Myocyte (in vitro differentiated cells): Measurements from ENCODE around the gene ZFP42. TPM values are rescaled to one million over a fixed set of nuclear protein-coding genes. Genes with fewer than 3 reads are reported as not detected.
"Not testable (repeated sequence)": the region's sequence is repeated elsewhere in the genome, so short reads cannot be mapped to it uniquely, and the experiment has no call there.

Experiments used
- DNase-seq: peaks from one replicate; pipeline ENCODE4 v3.0.0-alpha.2; 2012; ENCODE audit warnings: low read depth
- polyA plus RNA-seq: library from polyadenylated mRNA; unstranded; fragments of >200 nt; gene quantifications from one replicate; pipeline ENCODE4 v1.2.1, GENCODE V29; 2012; ENCODE audit warnings: missing spikeins
- total RNA-seq: library from RNA; depleted of rRNA; stranded (reverse); fragments of >200 nt; gene quantifications from 2 replicates; pipeline ENCODE4 v1.2.3, GENCODE V29; 2014

The ZFP42 gene
- total RNA-seq = not detected in 2 replicates
- polyA plus RNA-seq = not detected

DNA sequence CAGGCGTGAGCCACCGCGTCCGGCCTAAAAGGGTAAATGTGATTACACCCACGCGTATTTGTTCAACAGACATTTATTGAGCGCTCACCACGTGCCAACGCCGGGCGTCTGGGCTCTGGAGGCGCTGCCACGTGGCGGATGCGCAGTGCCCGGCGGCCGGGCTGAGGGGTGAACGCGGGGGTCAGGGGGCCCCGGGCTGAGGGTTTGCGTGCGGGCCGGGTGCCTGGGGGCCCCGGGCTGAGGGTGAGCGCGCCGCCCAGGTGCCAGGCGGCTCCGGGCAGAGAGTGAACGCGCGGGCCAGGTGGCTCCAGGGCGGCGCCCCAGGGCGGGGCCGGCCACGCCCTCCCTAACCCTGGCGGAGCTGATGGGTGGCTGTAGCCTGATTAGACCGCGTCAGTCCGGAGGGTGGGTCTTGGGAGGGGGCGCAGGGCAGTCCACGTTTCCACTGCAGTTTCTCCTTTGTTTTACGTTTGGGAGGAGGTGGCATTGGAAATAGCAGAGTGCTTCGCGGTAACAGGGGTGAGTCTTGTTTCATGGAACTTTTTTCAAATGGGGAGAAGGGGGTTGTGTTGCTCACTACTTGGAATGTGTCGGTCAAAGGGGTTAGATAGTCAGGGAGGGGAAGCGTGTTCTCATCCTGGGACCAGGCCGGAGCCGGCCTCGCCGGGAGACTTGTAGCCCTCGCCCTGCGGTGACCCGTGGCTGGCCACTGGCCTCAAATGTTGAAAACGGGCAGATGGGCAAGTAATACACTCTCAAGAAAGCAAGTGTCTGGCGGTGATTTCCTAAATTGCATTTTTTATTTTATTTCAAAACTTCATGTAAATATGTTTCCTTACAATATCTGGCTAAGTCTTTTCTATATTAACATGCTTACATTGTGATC lies at the start of gene ZFP42:
Gene ZFP42, plus strand, starts transcription at position 450 of the 886 bp plus-strand sequence. CDS start 7,037 bp downstream, outside the sequence.
- no peak for DNase-seq

DNA sequence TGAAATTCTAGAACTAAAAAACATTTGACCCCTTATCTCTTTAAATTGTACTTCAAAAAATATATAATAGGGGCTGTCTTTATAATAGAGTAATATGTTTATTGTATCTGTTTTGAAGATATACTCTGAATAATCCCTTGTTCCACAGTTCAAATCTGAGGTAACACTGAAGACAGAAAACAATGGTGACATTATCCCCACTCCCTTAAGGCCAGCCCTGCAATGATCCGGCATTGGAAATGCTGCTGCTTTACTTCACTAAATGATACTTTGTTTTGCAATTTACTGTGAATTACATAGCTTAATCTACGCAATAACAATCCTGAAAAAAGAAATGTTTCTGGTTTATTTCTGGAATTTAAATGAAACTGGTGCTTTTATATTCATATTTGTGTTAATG lies 34.4 kb upstream of the ZFP42 start:
- DNase-seq = no peak

DNA sequence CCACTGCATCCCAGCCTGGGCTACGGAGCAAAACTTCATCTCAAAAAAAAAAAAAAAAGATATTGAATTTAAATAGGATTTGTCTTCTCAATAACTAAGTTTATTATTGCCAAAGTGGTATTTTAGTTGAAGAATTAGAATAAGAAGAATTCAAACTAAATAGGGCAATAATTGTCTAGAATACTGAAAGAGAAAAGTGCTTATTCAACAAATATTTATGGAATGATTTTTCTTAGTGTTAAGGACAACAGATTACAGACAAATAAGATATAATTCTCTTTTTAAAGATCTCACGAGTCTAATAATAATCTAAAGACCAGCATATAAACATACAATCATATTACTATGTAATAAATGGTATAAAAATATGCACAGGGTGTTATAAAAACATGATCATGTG lies 33.6 kb upstream of the ZFP42 start:
- no peak for DNase-seq

DNA sequence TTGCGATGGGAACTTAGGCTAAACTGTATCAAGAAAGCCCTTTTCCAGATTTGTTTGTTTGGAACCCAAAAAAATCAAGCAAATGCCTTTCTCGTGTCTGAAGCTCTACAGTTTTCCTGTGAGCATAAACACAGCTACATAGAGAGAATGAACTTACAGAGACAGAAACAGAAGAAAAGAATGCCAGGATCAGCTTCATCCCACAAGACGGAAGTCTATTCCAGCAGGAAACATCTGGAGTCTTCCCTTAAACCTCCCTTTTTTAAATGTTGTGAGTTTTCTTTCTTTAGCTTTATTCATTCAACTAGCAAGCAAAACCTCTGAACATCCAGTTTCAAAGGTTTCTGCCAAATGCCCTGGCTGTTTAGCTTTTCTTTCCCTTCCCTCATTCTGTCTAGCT lies 32.6 kb upstream of the ZFP42 start:
- no peak for DNase-seq

DNA sequence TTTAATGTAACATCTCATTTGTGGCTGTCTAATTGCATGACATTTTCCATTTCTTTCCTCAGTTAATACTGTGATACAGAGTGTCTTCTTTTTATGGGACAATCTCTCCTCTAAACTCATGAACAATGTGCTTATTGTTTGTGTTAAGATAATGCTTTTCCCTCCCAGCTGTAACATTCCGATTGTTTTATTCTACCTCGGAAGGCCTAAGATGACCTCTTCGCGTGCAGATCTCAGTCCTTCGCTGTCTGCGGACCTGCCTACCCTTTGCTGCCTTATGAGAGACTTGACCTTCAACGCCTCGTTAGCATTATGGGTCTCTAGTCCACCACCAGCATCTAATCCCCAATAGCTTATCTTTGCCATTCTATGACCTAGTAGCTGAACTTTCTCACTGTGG lies 29.8 kb upstream of the ZFP42 start:
- no peak for DNase-seq

DNA sequence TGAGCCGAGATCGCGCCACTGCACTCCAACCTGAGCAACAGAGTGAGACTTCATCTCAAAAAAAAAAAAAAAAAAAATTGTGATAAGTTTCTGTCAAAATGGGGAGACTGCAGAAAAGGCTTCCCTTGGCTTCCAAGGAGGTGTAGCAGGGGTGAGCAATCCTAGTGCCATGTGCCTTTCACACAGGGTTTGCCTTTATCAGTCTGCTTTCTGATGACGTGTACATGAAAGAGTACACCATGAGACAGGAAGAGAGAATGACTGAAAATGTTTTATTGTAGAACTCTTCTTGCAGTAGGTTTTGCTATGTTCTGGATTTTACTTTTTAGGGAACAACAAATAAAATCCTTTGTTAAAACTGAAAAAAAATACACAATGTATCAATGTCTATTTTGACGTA lies 23.4 kb upstream of the ZFP42 start:
- DNase-seq = no peak

DNA sequence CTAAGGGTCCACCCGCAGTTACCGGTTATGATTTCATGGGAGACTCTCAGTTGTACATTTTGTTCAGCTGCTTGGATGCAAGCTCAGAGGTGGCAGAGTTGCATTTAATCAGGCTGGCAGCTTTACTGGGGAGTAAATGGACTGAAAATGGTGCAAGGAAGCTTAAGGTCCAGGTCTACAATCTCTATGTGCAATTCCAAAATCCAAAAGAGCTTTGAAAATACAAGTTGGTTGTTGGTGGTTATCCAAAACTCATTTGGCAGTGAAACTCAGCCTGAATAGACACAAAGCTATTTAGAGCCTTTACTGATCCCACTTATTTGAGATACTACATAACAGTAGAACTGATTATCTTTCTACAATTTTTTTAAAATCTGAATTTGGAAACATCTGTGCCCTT lies 11.8 kb upstream of the ZFP42 start:
- no peak for DNase-seq

DNA sequence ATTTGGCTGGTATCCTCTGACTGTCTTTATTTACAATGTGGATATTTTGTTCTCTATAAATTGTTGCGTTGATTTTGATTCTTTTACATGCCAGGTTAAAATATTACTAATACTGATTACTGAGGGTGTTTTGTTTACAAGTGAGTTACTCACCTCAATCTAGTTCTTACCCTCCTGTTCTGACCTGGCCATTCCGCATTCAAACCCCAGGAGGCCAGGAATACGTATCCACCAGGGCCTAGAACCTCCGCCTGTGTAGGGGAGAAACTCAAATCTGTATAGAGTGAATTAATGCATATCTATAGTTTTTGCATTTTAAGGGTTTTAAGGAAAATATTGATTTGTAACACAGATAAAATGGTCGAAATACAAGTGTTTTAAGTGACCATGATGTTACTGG lies 2.6 kb upstream of the ZFP42 start:
- no peak for DNase-seq

DNA sequence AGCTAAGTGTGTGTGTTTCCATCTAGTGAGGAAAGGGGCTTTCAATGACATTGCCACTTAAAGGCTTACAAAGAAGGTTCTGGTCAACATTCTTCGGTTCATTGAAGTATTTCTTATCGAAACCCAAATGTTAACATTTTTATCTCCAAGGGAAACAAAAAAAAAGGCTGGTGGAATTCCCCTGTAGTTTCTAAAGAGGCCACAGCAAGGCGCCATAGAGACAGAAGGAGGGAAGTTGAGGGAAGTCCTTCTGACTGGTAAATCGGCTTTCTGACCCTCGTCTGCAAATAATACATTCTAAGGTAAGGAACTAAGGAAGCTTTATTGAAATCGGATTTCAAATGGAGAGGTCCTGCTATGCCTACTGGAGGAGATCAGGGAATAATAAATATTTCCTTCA lies 1.7 kb upstream of the ZFP42 start:
- no peak for DNase-seq

DNA sequence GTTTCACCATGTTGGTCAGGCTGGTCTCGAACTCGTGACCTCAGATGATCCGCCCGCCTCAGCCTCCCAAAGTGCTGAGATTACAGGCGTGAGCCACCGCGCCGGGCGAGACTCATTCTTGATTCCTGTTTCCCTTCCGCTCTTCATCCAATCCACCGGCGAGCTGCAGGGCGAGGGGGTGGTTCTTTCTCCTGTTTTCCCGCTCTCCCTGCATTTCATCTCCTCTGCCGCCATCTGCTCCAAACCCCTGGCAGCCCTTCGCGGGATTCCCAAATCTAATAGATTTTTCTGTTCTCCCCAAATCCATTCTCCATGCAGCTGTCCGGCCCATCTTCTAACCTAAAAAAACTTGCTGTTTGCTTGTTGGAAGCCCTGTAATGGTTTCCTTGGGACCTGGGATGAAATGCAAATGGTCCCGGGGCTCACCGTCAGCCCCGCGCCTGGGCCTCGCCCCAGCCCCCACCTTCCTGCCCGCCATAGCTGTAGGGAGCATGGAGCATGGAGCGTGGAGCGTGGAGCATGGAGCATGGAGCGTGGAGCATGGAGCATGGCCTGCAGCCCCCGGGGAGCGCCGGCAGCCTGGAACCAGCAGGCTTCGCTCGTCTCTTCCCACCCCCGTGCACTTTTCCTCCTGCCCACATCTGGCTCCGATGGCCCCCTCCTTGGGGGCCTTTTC lies 1.1 kb downstream of the ZFP42 start:
- DNase-seq = no peak

DNA sequence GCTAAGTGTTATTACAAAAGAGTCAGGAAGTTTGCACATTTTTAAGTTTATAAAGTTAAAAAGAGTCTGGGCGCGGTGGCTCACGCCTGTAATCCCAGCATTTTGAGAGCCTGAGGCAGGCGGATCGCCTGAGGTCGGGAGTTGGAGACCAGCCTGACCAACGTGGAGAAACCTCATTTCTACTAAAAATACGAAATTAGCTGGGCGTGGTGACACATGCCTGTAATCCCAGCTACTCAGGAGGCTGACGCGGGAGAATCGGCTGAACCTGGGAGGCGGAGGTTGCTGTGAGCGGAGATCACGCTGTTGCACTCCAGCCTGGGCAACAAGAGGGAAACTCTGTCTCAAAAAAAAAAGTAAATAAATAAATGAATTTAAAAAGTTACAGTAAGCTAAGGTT lies 2.4 kb downstream of the ZFP42 start:
- DNase-seq = not testable (repeated sequence)

DNA sequence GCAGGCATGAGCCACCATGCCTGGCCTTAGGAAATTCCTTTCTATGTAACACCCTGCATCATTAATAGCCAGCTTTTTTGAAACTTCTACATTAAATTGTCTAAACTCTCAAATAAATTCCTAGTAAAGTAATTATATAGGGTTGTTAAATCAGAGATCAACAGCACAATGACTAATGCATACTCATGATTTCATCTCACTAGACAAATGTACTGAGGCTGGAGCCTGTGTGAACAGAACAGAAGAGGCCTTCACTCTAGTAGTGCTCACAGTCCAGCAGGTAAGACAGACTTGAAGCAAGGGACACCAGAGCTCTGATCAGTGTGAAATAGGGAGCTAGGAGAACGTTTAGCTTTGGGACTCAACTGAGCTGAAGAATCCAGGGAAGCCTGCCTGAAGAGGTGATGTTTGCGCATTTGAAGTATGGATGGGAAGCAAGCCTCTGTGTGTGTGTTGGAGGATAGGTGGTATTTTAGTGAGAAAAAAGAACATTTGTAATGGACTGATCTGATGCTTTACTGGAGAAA lies 3.9 kb downstream of the ZFP42 start:
- DNase-seq = no peak

DNA sequence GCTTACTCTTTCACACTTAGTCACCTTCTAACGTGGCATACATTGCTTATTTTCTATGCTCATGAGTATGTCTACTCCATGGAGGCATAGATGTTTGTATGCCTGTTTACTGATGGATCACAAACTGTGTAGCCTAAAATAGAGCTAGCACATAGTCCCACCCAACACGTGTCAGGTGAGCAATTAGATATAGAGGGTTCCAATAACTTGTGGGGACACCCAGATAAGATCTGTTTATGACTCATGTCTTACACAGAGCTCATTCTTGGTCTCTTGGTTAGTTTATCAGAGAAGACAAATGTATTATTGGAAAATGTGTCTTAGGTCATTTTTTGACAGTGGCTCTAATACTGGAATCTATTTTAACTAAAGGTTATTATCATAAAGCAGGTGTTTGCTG lies 6.8 kb downstream of the ZFP42 start:
- DNase-seq = no peak

DNA sequence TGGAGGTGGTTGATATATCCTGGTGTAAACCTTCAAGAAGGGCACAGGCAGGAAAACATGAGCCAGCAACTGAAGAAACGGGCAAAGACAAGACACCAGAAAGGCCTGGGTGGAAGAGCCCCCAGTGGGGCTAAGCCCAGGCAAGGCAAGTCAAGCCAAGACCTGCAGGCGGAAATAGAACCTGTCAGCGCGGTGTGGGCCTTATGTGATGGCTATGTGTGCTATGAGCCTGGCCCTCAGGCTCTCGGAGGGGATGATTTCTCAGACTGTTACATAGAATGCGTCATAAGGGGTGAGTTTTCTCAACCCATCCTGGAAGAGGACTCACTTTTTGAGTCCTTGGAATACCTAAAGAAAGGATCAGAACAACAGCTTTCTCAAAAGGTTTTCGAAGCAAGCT lies 7.2 kb downstream of the ZFP42 start:
- no peak for DNase-seq

DNA sequence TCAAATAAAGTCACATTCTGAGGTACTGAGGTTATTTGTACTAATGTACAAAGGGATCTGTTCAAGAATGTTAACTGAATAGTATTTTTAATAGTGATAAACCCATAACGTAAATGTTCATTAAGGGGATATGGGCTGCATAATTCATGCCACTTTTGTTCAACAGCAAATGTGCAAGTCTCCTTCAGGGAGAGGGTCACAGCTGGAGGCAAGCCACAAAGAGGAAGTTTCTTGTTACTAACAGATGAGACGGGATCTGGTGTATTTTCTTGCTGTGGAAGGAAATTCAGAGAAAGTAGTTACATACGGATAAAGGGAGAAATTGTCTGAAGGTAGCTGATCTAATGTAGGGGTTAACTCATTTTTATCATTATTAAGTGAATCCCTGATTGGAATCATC lies 10.0 kb downstream of the ZFP42 start:
- DNase-seq = no peak

DNA sequence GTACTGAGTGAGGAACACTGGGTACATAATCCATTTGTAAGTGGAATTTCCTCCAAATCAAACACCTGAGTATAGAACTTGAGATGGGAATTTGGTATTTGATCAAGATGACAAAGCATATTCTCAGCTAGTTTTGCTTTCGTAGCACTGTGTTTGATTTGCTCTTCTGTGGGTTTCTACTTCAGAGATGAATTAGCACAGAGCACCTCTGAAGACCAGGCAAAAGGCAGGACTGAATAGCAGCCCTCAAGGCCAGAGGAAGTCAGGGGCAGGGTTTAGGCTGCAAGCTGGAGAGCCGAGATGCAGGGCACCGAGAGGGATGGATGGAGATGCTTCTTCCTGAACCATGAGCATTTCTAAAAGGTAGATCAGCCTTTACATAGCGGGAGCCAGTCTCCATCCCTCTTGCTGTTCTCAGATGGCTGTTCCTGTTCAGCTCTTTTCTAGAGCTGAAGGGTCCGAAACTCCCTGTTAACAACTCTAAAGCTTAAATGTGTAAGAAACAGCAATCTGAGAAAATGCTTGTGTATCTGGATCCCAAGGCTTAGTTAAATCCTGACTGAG lies 10.8 kb downstream of the ZFP42 start:
- no peak for DNase-seq

DNA sequence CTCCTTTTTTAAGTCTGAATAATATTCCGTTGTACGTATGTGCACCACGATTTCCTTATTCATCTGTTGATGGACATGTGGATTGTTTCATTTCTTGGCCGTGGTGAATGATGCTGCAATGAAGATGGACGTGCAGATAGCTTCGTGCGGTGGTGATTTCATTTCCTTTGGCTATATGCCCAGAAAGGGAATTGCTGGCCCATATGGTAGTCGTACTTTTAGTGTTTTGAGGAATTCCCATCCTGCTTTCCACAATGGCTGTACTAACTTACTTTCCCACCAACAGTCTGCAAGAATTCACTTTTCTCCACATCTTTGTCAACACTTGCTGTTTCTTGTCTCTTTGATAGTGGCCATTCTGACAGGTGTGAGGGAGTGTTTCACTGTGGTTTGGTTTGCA lies 12.8 kb downstream of the ZFP42 start:
- DNase-seq = peak; percentile 33

DNA sequence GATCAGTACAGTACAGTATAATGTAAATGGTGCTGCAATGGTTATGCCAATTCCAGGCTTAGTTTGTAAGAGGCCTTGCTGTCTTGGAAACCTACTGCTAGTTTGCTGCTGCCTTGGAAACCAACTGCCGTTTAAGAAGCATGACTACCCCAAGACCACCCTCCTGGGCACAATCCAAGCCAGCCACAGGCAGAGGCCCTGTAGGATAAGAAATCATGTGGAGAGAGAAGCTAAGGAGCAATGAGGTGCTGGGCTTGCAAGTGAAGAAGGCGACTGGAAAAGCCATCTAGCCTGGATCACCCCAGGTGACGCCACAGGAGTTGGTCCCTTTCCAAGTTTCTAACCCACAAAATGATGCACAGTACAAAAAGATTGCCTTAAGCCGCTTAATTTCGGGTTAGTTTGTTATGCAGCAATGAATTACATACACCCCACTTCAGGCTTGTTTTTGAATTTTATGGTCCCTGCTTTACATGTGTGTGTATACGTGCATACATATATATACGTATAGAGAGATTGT lies 16.9 kb downstream of the ZFP42 start:
- DNase-seq = no peak

DNA sequence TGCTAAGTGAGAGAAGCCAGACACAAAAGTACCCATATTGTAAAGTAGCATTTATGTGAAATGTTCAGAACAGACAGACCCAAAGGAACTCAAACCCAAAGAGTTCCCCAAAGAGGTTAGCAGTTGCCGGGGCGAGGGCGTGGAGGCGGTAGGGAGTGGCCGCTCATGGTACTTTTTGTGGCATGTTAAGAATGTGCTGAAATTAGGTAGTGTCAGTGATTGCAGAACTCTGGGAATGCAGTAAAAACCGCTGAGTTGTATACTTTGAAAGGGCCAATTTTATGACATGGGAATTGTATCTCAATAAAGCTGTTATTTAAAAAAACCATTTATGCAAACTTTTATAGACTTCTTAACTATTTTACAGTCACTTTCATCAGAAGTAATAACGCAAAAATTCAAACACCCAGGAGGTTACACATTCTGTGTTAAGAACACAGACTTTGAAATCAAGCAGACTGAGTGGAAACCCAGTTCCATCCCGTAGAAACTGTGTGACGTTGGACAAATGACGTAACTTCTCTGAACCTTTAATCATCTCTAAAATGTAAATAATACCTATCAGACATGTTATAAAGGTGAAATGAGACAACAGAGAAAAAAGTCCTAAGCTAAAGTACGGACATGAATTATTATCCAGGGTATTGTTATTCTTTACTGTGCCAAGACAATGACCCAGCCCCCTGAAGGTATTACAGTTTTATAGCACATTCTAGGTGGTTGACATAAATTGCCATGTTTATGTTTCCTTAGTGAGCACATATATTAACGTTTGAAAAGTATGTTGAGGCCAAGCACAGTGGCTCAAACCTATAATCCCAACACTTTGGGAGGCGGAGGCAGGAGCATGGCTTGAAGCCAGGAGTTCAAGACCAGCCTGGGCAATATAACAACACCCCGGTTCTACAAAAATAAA lies 19.7 kb downstream of the ZFP42 start:
- DNase-seq = no peak

DNA sequence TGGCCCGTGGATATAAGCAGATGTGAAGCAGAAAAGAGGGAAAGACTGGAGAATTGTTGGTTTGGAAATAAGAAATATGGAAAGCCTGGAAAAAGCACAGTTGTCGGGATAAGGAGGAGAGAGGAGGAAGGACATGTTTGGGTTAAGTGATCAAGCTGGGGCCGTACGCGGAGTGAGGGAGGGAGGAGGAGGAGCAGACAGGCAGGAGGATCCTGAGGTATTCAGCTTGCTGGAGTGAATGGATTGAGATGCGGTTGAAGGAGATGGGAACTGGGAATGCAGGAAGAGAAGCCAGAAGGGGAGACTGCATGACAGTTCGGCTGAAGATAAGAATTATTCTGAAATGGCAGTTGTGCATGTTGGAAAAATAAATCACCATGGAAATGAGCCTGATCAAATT lies 21.2 kb downstream of the ZFP42 start:
- no peak for DNase-seq

DNA sequence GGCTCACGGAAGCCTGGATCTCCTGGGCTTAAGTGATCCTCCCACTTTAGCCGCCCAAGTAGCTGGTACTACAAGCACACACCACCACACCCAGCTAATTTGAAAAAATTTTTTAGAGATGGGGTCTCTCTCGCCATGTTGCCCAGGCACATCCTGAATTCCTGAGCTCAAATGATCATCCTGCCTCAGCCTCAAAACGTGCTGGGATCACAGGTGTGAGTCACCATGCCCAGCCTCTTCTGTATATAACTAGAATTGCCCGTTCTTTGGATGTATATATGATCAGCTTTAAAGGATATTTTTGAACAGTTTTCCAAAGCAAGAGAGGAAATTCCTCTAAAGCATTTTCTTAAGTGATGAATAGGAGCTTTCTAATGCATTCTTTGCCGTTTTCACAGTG lies 22.7 kb downstream of the ZFP42 start:
- no peak for DNase-seq
